ENCODE measurements around the gene KRT6A.
"Not testable (repeated sequence)": the region's sequence is repeated elsewhere in the genome, so short reads cannot be mapped to it uniquely, and the experiment has no call there.

Gene KRT6A

GRCh38 chr12:52502877-52503276, 9.8 kb upstream of the KRT6A start:
- no peak for DNase-seq (ENCODE audit: low read depth in 2 of 2)

GRCh38 chr12:52501490-52501889, 8.4 kb upstream of the KRT6A start:
- DNase-seq (ENCODE audit: low read depth in 2 of 2) = no peak

GRCh38 chr12:52500574-52500973, 7.5 kb upstream of the KRT6A start:
- DNase-seq (ENCODE audit: low read depth in 2 of 2) = not testable (repeated sequence)

- DNase-seq (ENCODE audit: low read depth in 2 of 2) = no peak
These were observed 6.9 kb upstream of the KRT6A start for GRCh38 chr12:52499806-52500560.

- DNase-seq (ENCODE audit: low read depth in 2 of 2) = no peak
These were observed 5.9 kb upstream of the KRT6A start for GRCh38 chr12:52498946-52499345.

- DNase-seq (ENCODE audit: low read depth in 2 of 2) = no peak
These were observed 4.9 kb upstream of the KRT6A start for GRCh38 chr12:52497975-52498374.

GRCh38 chr12:52496590-52497071, 3.6 kb upstream of the KRT6A start:
- no peak for DNase-seq (ENCODE audit: low read depth in 2 of 2)

- no peak for DNase-seq (ENCODE audit: low read depth in 2 of 2)
These were observed 3.0 kb upstream of the KRT6A start for GRCh38 chr12:52496054-52496453.

- no peak for DNase-seq (ENCODE audit: low read depth in 2 of 2)
These were observed 2.3 kb upstream of the KRT6A start for GRCh38 chr12:52495389-52495788.

GRCh38 chr12:52494518-52494917, 1.5 kb upstream of the KRT6A start:
- no peak for DNase-seq (ENCODE audit: low read depth in 2 of 2)

GRCh38 chr12:52494100-52494499, 1.0 kb upstream of the KRT6A start:
- DNase-seq (ENCODE audit: low read depth in 2 of 2) = no peak

GRCh38 chr12:52492405-52492804, 652 bp downstream of the KRT6A start:
- not testable (repeated sequence) for DNase-seq (ENCODE audit: low read depth in 2 of 2)

- not testable (repeated sequence) for DNase-seq (ENCODE audit: low read depth in 2 of 2)
These were observed 1.6 kb downstream of the KRT6A start for GRCh38 chr12:52491495-52491894.

GRCh38 chr12:52488736-52489135, 4.3 kb downstream of the KRT6A start:
- no peak for DNase-seq (ENCODE audit: low read depth in 2 of 2)

- not testable (repeated sequence) for DNase-seq (ENCODE audit: low read depth in 2 of 2)
These were observed 5.2 kb downstream of the KRT6A start for GRCh38 chr12:52487744-52488443.

- DNase-seq (ENCODE audit: low read depth in 2 of 2) = no peak
These were observed 5.8 kb downstream of the KRT6A start for GRCh38 chr12:52487211-52487610.

- DNase-seq (ENCODE audit: low read depth in 2 of 2) = no peak
These were observed 6.6 kb downstream of the KRT6A start for GRCh38 chr12:52486166-52487105.

GRCh38 chr12:52480073-52480472, 13.0 kb downstream of the KRT6A start:
- DNase-seq (ENCODE audit: low read depth in 2 of 2) = no peak

- no peak for DNase-seq (ENCODE audit: low read depth in 2 of 2)
These were observed 15.4 kb downstream of the KRT6A start for GRCh38 chr12:52477651-52478050.

- DNase-seq (ENCODE audit: low read depth in 2 of 2) = no peak
These were observed 18.8 kb downstream of the KRT6A start for GRCh38 chr12:52474212-52474611.

GRCh38 chr12:52473768-52474167, 19.3 kb downstream of the KRT6A start, which contains the start of gene KRT6C:
KRT6C (minus strand) TSS chr12:52473805; CDS start chr12:52473737, 68 bp downstream.
- DNase-seq (ENCODE audit: low read depth in 2 of 2) = no peak

- no peak for DNase-seq (ENCODE audit: low read depth in 2 of 2)
These were observed 23.2 kb downstream of the KRT6A start for GRCh38 chr12:52469853-52470252.
